GM12878 (cell line): ENCODE results near the gene SLC51A. TPM values are rescaled to one million over a fixed set of nuclear protein-coding genes. Genes with fewer than 3 reads are reported as not detected.

Source experiments
- BCL11A ChIP-seq: IDR thresholded peaks from 2 replicates; pipeline ENCODE4 v1.6.1; 2011; ENCODE audit warnings: low read depth, low read length
- CBX3 ChIP-seq: fragments of 200-600 bp; sonication (generic); IDR thresholded peaks from 2 replicates; pipeline ENCODE4 v1.6.1; 2016; ENCODE audit warnings: low read depth, borderline replicate concordance
- CBX5 ChIP-seq: sonication (generic); IDR thresholded peaks from 2 replicates; pipeline ENCODE4 v1.6.1; 2016; ENCODE audit warnings: low read depth, moderate library complexity, mild to moderate bottlenecking, inconsistent platforms
- CHD2 ChIP-seq: IDR thresholded peaks from 2 replicates; pipeline ENCODE4 v1.6.1; 2011; ENCODE audit warnings: low read depth, low read length, improper control_type of control experiment, borderline replicate concordance
- ELK1 ChIP-seq: IDR thresholded peaks from 2 replicates; pipeline ENCODE4 v1.6.1; 2012; ENCODE audit warnings: low read depth, low read length, improper control_type of control experiment
- ETV6 ChIP-seq, 2 experiments: fragments of 450-650 bp in 1 of 2; IDR thresholded peaks in 1 of 2; conservative IDR thresholded peaks in 1 of 2; 2 replicates each; pipeline ENCODE4 v1.6.1; 2014; ENCODE audit warnings: antibody characterized with exemption in 1 of 2, borderline replicate concordance in 1 of 2, low read depth in 1 of 2, mild to moderate bottlenecking in 1 of 2, moderate library complexity in 1 of 2
- HCFC1 ChIP-seq: fragments of 150-350 bp; IDR thresholded peaks from 2 replicates; pipeline ENCODE4 v1.6.1; 2014; ENCODE audit warnings: low read length
- KDM1A ChIP-seq: fragments of 200-600 bp; sonication (generic); IDR thresholded peaks from 2 replicates; pipeline ENCODE4 v1.6.1; 2016; ENCODE audit warnings: borderline replicate concordance
- MEF2B ChIP-seq: fragments of 450-650 bp; IDR thresholded peaks from 2 replicates; pipeline ENCODE4 v1.6.1; 2018; ENCODE audit warnings: mild to moderate bottlenecking, moderate library complexity; ENCODE audit not compliant: partially characterized antibody, poor library complexity, severe bottlenecking
- NFYA ChIP-seq: IDR thresholded peaks from 2 replicates; pipeline ENCODE4 v1.6.1; 2011; ENCODE audit warnings: low read depth, mild to moderate bottlenecking, low read length, improper control_type of control experiment, borderline replicate concordance
- NR2C2 ChIP-seq: IDR thresholded peaks from 2 replicates; pipeline ENCODE4 v1.6.1; 2011; ENCODE audit warnings: borderline replicate concordance, low read depth; ENCODE audit not compliant: control insufficient read depth, insufficient read length
- PAX5 ChIP-seq: IDR thresholded peaks from 2 replicates; pipeline ENCODE4 v1.6.1; 2011; ENCODE audit warnings: low read depth, low read length, borderline replicate concordance
- RELA ChIP-seq: fragments of 450-650 bp; IDR thresholded peaks from 2 replicates; pipeline ENCODE4 v1.8.0; 2014; ENCODE audit warnings: borderline replicate concordance; ENCODE audit not compliant: partially characterized antibody
- SP1 ChIP-seq: IDR thresholded peaks from one replicate; pipeline ENCODE4 v1.6.1; 2011; ENCODE audit warnings: low read depth, low read length
- YBX1 ChIP-seq: fragments of 450-650 bp; IDR thresholded peaks from 2 replicates; pipeline ENCODE4 v1.6.1; 2016; ENCODE audit warnings: antibody characterized with exemption
- ZZZ3 ChIP-seq: IDR thresholded peaks from 2 replicates; pipeline ENCODE4 v1.6.1; 2011; ENCODE audit warnings: low read depth; ENCODE audit not compliant: control insufficient read depth, insufficient read length
- polyA plus RNA-seq, 11 experiments: library from polyadenylated mRNA; depleted of rRNA in 4 of 11; unstranded in 6 of 11; stranded (reverse) in 5 of 11; fragments of >200 nt; fragmentation: Nextera tagmentation in 4 of 11; fragmentation: Illumina TruSeq in 1 of 11; extraction: Ambion mirVana in 4 of 11; extraction: Trizol in 1 of 11; gene quantifications; 1 replicate in 1 of 11; 2 replicates in 10 of 11; pipeline versions ENCODE4 v1.2.1 to v1.2.3, GENCODE V29; 2011 to 2016; ENCODE audit warnings: inconsistent platforms in 2 of 11, missing spikeins in 2 of 11, low read depth in 1 of 11
- total RNA-seq, 4 experiments: library from RNA; depleted of rRNA in 3 of 4; stranded (reverse); fragments of >200 nt in 3 of 4; fragmentation: Illumina TruSeq in 1 of 4; extraction: Trizol in 1 of 4; gene quantifications; 2 replicates each; pipeline versions ENCODE4 v1.2.1 to v1.2.3, GENCODE V29; 2013 to 2021
- TF ChIP-seq, protein P1 (sequence below), 3 experiments: IDR thresholded peaks in 2 of 3; conservative IDR thresholded peaks in 1 of 3; 2 replicates each; pipeline ENCODE4 v1.5.1; 2011; ENCODE audit warnings: low read depth in 3 of 3, low read length in 3 of 3, mild to moderate bottlenecking in 3 of 3, control low read depth in 2 of 3, moderate library complexity in 2 of 3, inconsistent platforms in 1 of 3, mixed read lengths in 1 of 3; ENCODE audit not compliant: control insufficient read depth in 2 of 3, insufficient read depth in 1 of 3; ENCODE audit errors: extremely low read depth in 1 of 3
- TF ChIP-seq, protein P2 (sequence below): fragments of 450-650 bp; formaldehyde crosslinking; IDR thresholded peaks from 2 replicates; pipeline ENCODE4 v1.5.0; 2022; ENCODE audit warnings: mild to moderate bottlenecking, missing genetic modification characterization
- TF ChIP-seq, protein P3 (sequence below): IDR thresholded peaks from 2 replicates; pipeline ENCODE4 v1.6.1; 2012; ENCODE audit warnings: low read depth, low read length, improper control_type of control experiment

The SLC51A gene
- total and polyA plus RNA-seq, 10 of the 15 experiments (the other 5 are each of a cell fraction or from before 2014, with no cell fraction given): 0.99 to 3.9 (median 2.2) TPM; not detected in 6

DNA sequence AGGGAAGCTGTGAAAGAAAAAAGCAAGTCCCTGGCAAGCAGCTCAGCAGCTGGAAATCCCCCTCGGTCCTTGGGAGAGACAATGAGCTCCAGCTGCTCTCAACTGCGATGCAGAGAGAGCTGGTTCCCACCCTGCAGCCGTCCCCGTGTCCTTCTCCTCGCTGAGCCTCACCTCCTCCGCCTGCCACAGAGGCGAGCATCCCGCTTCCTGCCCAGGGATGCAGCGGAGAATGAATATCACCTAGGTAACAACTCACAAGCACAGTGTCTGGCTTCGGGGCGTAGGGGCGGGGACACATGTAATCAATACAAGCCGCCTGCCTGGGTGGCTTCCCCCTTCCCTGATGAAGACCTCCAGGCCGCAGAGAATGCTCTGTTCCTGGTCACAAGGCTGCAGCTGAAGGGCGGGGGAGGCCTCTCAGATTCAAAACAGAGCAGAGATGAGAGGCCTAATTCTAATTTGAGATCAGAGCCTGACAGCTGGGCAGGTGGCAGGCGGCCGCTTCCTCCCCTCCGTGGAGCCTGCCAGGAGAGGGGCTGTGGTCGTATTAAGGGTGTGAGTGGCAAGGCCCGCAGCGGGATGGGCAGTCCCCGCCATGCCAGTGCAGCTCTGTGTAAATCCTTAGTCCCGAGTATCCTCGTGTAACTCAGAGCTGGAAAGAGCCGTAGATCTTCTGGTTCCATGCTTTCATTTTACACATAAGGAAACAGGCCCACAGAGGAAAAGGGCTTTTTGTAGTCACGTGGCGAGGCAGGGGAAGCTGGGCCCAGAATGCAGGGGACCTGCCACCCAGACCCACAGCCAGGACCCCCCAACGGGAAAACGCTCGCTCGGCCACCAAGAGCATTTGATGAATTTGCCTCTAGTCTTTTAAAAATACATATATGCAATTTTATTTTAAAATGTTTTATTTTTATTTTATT, 29.4 kb upstream of the SLC51A start (continued):
- TF ChIP-seq, protein P1, sequence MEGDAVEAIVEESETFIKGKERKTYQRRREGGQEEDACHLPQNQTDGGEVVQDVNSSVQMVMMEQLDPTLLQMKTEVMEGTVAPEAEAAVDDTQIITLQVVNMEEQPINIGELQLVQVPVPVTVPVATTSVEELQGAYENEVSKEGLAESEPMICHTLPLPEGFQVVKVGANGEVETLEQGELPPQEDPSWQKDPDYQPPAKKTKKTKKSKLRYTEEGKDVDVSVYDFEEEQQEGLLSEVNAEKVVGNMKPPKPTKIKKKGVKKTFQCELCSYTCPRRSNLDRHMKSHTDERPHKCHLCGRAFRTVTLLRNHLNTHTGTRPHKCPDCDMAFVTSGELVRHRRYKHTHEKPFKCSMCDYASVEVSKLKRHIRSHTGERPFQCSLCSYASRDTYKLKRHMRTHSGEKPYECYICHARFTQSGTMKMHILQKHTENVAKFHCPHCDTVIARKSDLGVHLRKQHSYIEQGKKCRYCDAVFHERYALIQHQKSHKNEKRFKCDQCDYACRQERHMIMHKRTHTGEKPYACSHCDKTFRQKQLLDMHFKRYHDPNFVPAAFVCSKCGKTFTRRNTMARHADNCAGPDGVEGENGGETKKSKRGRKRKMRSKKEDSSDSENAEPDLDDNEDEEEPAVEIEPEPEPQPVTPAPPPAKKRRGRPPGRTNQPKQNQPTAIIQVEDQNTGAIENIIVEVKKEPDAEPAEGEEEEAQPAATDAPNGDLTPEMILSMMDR (IDR thresholded peaks at IDR 0.05 in 2 of 3, conservative IDR thresholded peaks at IDR 0.05 in 1 of 3; ENCODE audit: control insufficient read depth in 2 of 3, extremely low read depth in 1 of 3, insufficient read depth in 1 of 3, low read depth in 3 of 3, low read length in 3 of 3): no peak
- TF ChIP-seq ZZZ3: no peak
- TF ChIP-seq HCFC1: no peak; the same call in 1 of the 2 replicates
- TF ChIP-seq MEF2B: peak; percentile 31
- peak in 1 of 2 experiments; percentile 50; a peak in 2 of 4 replicates for TF ChIP-seq ETV6 (conservative IDR thresholded peaks at IDR 0.05 in 1 of 2, IDR thresholded peaks at IDR 0.05 in 1 of 2; ENCODE audit: borderline replicate concordance in 1 of 2, low read depth in 1 of 2)
- no peak for TF ChIP-seq CHD2
- TF ChIP-seq NFYA: no peak
- TF ChIP-seq PAX5: no peak
- TF ChIP-seq CBX5: no peak
- TF ChIP-seq ELK1: no peak
- TF ChIP-seq KDM1A: no peak
- TF ChIP-seq, protein P2, sequence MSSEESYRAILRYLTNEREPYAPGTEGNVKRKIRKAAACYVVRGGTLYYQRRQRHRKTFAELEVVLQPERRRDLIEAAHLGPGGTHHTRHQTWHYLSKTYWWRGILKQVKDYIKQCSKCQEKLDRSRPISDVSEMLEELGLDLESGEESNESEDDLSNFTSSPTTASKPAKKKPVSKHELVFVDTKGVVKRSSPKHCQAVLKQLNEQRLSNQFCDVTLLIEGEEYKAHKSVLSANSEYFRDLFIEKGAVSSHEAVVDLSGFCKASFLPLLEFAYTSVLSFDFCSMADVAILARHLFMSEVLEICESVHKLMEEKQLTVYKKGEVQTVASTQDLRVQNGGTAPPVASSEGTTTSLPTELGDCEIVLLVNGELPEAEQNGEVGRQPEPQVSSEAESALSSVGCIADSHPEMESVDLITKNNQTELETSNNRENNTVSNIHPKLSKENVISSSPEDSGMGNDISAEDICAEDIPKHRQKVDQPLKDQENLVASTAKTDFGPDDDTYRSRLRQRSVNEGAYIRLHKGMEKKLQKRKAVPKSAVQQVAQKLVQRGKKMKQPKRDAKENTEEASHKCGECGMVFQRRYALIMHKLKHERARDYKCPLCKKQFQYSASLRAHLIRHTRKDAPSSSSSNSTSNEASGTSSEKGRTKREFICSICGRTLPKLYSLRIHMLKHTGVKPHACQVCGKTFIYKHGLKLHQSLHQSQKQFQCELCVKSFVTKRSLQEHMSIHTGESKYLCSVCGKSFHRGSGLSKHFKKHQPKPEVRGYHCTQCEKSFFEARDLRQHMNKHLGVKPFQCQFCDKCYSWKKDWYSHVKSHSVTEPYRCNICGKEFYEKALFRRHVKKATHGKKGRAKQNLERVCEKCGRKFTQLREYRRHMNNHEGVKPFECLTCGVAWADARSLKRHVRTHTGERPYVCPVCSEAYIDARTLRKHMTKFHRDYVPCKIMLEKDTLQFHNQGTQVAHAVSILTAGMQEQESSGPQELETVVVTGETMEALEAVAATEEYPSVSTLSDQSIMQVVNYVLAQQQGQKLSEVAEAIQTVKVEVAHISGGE (CRISPR knock-in tag): no peak
- no peak for TF ChIP-seq YBX1
- no peak for TF ChIP-seq SP1
- no peak for TF ChIP-seq NR2C2
- TF ChIP-seq BCL11A: no peak
- TF ChIP-seq, protein P3, sequence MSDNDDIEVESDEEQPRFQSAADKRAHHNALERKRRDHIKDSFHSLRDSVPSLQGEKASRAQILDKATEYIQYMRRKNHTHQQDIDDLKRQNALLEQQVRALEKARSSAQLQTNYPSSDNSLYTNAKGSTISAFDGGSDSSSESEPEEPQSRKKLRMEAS: peak; percentile 12; the same call in 1 of the 2 replicates
- no peak for TF ChIP-seq RELA
- TF ChIP-seq CBX3: no peak
